HUDEP-2 (cell line): ENCODE measurements around the gene BEND3.
A peak's percentile ranks its signal among the peaks of the same experiment; 100 is the strongest.
"Not testable (repeated sequence)": the region's sequence is repeated elsewhere in the genome, so short reads cannot be mapped to it uniquely, and the experiment has no call there.

Experiments
- DNase-seq, 76 experiments: peaks; one replicate each; lab custom pipeline; 2025; ENCODE audit not compliant: unreplicated experiment in 76 of 76; lab: John Stamatoyannopoulos, UW

BEND3 gene

GRCh38 chr6:107056796-107057195 is 58.5 kb downstream of the BEND3 start:
- no peak for DNase-seq

GRCh38 chr6:107047807-107048206 is 67.5 kb downstream of the BEND3 start:
- DNase-seq: no peak

GRCh38 chr6:107045826-107046675 is 69.3 kb downstream of the BEND3 start:
- no peak for DNase-seq

GRCh38 chr6:107033126-107033525 is 82.2 kb downstream of the BEND3 start:
- no peak for DNase-seq

GRCh38 chr6:107032051-107032450 is 83.3 kb downstream of the BEND3 start:
- DNase-seq: no peak

- no peak for DNase-seq
Observed at GRCh38 chr6:107030151-107030550, 85.2 kb downstream of the BEND3 start.

GRCh38 chr6:107026965-107027364 is 88.3 kb downstream of the BEND3 start:
- no peak for DNase-seq

- no peak for DNase-seq
Observed at GRCh38 chr6:107021446-107022185, 93.7 kb downstream of the BEND3 start.

- DNase-seq: peak in 3 of 76 experiments; percentile 17 to 57 (median 40)
Observed at GRCh38 chr6:107020239-107020638, 95.1 kb downstream of the BEND3 start.

- DNase-seq: not testable (repeated sequence)
Observed at GRCh38 chr6:107019628-107020027, 95.7 kb downstream of the BEND3 start.

GRCh38 chr6:107019047-107019446 is 96.3 kb downstream of the BEND3 start:
- DNase-seq: no peak
